ENCODE results near the gene PRKCB.

The PRKCB gene

DNA sequence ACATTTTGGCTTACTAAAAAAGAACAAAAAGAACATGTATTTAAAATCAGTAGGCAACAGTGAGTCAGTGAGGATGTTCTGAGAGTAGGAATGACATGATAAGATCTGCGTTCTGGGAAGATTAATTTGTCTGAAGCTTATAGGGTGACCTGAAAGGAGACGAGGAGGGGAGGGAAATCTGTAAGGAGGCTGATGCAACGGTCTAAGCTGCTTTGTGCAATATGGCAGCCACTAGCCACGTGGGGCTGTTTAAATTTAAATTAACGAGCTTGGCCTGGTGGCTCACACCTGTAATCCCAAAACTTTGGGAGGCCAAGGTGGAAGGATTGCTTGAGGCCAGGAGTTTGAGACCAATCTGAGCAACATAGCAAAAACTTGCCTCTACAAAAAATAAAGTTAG, 238.8 kb downstream of the PRKCB start:
- POLR2A ChIA-PET = no interaction called here
- CTCF ChIA-PET = no interaction called here
- TF ChIP-seq, protein P1, sequence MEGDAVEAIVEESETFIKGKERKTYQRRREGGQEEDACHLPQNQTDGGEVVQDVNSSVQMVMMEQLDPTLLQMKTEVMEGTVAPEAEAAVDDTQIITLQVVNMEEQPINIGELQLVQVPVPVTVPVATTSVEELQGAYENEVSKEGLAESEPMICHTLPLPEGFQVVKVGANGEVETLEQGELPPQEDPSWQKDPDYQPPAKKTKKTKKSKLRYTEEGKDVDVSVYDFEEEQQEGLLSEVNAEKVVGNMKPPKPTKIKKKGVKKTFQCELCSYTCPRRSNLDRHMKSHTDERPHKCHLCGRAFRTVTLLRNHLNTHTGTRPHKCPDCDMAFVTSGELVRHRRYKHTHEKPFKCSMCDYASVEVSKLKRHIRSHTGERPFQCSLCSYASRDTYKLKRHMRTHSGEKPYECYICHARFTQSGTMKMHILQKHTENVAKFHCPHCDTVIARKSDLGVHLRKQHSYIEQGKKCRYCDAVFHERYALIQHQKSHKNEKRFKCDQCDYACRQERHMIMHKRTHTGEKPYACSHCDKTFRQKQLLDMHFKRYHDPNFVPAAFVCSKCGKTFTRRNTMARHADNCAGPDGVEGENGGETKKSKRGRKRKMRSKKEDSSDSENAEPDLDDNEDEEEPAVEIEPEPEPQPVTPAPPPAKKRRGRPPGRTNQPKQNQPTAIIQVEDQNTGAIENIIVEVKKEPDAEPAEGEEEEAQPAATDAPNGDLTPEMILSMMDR (IDR thresholded peaks at IDR 0.05; ENCODE audit: insufficient read depth, low read length, missing control alignments) = no peak
- DNase-seq (ENCODE audit: low read depth, low spot score) = no peak
- no peak overlapping the region for H3K4me3 ChIP-seq (ENCODE audit: low read depth, low read length)

DNA sequence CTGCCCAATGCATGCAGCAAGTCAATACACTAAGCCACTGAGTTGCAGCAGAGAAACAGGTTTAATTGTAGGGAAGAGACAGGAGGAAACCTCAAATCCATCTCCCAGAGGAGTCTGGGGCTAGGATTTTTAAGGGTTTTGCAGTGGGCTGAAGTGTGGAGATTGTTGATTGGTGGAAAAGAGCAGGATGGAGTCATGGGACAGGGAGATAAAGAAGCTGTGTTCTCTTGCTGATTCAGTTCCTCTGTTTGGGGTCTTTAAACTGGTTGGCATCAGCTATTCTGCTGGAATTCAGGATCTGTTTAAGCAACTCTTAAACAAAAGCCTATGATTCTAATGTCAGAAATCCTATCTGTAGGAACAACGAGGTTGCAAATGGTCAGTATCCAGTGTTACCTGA, 239.5 kb downstream of the PRKCB start:
- no peak overlapping the region for H3K4me3 ChIP-seq (ENCODE audit: low read depth, low read length)
- TF ChIP-seq, protein P1 (IDR thresholded peaks at IDR 0.05; ENCODE audit: insufficient read depth, low read length, missing control alignments) = no peak
- CTCF ChIA-PET = no interaction called here
- POLR2A ChIA-PET = no interaction called here
- no peak for DNase-seq (ENCODE audit: low read depth, low spot score)

DNA sequence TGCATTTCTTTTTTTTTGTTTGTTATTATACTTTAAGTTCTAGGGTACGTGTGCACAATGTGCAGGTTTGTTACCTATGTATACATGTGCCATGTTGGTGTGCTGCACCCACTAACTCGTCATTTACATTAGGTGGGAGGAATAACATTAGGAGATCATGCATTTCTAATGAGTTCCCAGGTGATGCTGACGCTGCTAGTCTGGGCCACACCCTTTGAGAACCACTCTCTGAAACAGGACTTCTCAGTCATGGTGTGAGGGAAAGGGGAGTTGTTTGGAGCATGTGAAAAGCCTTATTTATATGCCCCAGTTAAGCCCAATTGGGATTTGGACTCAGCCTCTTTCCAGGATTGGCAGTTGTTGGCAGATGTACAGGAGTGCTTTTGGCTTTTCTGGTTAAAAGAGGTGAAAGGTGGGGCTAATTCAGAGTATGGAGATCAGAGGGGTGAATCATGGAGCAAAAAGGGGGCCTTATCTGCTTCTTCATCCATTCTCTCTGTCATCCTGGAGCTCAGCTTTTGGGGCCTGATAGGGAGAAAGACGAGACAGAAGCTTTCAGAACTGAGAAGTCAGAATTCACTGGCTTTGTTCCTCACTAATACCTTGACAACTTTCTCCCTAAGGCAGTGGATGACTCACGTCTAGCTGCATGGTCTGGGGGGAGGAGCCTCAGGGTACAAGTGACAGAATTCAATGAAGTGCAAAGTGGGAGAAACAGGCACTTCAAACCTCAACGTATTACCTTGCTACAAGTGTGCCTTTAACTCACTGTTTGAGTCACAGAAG, 240.3 kb downstream of the PRKCB start:
- DNase-seq (ENCODE audit: low read depth, low spot score) = no peak
- no peak overlapping the region for H3K4me3 ChIP-seq (ENCODE audit: low read depth, low read length)
- ChIA-PET POLR2A (no interaction called here), CTCF (no interaction called here)
- TF ChIP-seq, protein P1 (IDR thresholded peaks at IDR 0.05; ENCODE audit: insufficient read depth, low read length, missing control alignments) = no peak

DNA sequence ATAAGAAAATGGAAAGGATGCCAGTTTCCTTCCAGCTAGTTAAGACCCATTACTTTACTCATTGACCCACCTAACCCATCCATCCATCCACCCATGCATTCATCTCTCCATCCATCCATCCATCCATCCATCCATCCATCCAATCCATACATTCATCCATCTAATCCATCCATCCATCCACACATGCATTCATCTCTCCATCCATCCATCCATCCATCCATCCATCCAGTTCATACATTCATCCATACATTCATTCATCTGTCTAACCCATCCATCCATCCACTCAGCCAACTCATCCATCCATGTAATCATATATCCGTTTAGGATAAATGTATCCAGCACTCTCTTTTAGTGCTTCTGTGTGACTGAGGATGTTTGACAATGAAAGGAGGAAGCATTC, 241.5 kb downstream of the PRKCB start:
- no peak overlapping the region for H3K4me3 ChIP-seq (ENCODE audit: low read depth, low read length)
- POLR2A ChIA-PET = no interaction called here
- no peak for DNase-seq (ENCODE audit: low read depth, low spot score)
- TF ChIP-seq, protein P1 (IDR thresholded peaks at IDR 0.05; ENCODE audit: insufficient read depth, low read length, missing control alignments) = no peak
- CTCF ChIA-PET = no interaction called here

DNA sequence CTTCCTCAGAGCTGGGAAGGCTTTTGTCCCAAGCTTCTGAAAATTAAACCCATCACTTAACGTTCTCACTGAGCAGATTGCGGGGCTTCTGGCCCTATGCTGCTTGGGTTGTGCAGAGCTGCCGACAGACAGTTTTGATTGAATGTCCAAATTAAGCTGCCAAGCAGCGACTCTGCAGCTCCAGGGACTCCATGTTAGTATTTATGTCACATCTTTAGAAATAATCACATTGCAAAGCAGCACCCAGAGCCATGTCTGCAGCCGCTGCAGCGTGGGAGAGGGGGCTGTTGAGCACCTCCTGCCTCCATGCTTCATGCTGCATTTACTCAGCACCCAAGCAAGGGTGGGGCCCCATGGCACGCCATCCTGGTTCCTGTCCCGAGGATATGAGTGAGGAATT, 242.2 kb downstream of the PRKCB start:
- ChIA-PET CTCF (no interaction called here), POLR2A (no interaction called here)
- TF ChIP-seq, protein P1 (IDR thresholded peaks at IDR 0.05; ENCODE audit: insufficient read depth, low read length, missing control alignments) = no peak
- DNase-seq (ENCODE audit: low read depth, low spot score) = no peak
- no peak overlapping the region for H3K4me3 ChIP-seq (ENCODE audit: low read depth, low read length)

DNA sequence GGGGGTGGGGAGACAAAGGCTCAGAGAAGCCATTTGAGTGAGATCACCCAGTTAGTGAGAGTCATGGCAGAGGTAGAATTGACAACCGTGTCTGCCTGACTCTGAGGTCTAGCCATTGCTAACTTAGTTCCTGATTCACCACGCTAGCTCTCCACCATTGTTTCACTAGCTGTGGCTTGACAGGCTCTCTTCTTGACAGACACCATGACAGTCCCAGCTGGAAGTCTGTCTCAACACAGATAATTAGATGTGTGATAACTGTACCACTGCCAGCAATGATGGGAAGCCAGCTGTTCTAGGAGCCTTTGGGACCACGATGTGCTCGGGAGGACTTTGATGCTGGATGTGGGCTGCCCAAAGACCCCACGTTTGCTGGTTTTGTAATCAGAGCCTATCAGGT, 249.9 kb downstream of the PRKCB start:
- ChIA-PET POLR2A (no interaction called here), CTCF (no interaction called here)
- TF ChIP-seq, protein P1 (IDR thresholded peaks at IDR 0.05; ENCODE audit: insufficient read depth, low read length, missing control alignments) = no peak
- DNase-seq (ENCODE audit: low read depth, low spot score) = no peak
- H3K4me3 ChIP-seq (ENCODE audit: low read depth, low read length) = no peak overlapping the region

Measured in AG04449 (cell line).